HK-2 (cell line): ENCODE data around the gene GLI2.
A peak's percentile ranks its signal among the peaks of the same experiment; 100 is the strongest.

Experiments
- DNase-seq: peaks from one replicate; pipeline ENCODE4 v3.0.0-alpha.2; 2018; ENCODE audit not compliant: unreplicated experiment

The GLI2 gene

DNA sequence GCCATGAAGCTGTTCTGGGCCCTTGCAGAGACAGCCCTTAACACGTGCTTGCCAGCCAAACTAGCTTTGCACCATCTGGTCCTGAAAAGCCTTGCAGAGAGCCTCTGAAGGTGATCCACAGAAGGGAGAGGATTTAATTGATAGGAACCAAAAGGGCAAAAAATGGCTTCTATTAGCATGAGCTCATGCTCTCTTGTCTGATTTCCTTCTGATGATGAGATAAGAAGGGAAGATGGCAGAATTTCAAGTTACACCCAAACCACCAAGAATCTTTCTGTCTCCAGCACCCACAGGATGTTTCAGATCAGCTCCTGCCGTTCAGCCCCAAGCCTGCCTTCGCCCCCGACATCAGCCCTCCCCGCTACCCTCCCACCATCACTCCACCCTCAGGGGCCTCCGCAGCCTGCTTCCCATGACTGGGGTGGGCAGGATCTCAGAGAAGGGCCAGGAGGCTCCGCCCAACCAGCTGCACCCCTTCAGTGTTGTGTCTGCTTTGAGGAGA, 23.4 kb upstream of the GLI2 start:
- no peak for DNase-seq

DNA sequence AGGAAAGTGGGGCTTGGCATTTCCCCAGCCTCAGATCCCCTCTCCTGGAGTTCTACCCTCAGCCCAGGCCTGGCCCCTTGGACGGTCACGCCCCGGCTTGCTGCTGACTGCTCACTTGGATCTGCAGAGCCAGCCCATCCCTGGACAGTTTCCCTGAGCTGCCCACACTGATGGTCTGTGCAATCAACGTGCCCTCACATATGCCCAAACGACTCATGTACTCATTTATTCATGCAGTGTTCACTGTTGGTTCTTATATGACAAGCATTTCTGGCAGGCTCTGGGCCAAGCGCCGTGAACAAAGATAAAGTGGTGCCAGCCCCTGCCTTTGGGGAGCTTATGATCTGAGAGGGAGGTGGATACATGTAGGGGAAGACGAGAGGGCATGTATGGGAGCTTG, 20.3 kb upstream of the GLI2 start:
- DNase-seq, result no peak

DNA sequence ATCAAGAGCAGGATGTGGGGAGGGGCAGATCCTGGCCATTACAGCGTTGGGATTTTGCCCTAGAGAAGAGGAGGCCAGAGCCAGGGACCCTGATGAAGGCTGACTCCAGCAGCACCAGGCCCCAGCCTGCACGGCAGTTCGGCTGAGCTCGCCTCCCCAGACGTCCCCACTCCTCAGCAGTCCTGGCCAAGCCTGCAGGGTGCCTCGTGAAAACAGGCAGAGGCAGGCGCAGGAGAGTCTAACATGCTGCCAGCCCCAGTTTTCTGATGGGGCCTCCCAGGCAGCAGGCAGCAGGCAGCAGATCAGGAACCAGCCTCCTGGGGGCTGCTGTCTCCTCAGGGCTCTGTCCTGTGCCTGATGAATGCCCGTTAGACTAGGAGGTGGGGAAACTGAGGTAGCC, 19.7 kb upstream of the GLI2 start:
- no peak for DNase-seq

DNA sequence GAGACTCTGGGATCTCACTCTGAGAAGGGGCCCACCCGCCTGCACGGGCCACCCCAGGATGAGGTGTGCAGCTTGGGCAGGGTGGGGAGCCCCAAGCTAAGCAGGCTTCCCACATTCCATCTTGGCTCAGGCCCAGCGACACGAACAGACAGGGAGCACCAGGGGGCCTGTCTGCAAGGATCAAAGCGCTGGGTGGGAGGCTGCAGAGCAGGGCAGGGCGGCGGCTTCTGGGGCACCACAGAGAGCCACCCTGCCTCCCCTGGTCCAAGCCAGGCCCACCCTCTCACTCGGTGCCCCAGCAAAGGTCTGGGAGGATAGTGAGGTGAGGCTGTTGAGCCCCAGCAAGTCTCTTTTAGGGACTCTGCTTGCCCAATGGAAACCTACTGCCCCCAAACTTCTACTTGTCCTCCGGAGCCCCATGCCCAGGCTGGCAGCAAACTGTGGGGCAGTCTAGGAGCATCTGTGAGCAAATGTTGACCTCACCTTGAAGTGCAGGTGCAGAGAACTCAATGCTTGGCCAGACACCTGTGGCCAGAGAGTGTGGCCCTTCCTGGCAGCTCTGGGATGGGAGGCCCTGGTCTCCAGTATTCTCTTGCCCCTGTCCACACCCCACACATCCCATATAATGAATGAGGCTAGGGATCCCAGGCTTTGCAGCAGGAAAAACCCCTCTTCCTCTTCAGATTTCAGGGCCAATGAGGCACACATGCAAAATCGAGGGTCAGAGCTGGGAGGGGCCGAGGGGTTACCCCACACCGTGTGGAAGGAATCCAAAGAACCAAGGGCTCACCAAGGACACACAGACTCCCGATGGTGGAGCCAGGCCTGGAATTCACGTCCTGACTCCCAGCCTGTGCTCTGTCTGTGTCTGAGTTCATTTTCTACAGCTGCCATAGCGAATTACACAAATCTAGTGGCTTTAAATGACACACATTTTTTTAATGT, 18.8 kb upstream of the GLI2 start:
- no peak for DNase-seq

DNA sequence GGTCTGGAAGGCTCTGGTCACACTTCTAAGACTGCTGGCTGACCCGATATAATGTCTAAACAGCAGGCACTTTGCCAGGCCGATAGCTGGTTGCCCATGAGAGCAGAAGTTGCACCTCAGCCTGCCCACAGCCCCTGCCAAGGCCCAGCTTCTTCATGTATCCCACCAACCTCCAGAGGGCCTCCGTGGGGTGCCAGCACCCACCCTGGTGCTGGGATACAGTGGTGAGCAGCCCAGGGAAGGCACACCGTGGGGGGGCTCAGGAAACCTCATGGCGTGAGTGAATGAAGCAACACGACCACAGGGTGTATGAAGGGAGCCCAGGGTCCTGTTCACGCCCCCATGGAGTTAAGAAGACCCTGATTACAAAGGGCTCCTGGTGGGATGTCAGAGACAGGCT, 16.2 kb upstream of the GLI2 start:
- no peak for DNase-seq

DNA sequence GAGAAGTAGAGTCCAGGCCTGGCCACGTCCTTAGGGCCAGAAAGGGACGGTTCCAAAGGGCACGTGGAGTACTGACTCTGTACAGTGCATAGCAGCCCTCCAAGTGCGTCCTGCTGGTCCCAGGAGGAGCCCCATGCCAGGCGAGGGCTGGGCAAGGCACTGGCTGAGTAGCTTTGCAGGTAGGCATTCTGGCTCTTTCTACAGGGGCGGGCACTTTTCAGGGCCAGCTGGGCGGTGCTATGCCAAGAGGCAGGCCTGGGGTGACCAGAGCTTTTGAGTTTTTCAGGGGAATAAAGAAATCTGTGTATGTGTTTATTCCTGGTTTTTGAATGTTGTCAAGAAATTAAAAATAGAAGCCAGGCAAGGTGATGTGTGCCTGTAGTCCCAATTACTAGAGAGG, 15.4 kb upstream of the GLI2 start:
- DNase-seq, result no peak

DNA sequence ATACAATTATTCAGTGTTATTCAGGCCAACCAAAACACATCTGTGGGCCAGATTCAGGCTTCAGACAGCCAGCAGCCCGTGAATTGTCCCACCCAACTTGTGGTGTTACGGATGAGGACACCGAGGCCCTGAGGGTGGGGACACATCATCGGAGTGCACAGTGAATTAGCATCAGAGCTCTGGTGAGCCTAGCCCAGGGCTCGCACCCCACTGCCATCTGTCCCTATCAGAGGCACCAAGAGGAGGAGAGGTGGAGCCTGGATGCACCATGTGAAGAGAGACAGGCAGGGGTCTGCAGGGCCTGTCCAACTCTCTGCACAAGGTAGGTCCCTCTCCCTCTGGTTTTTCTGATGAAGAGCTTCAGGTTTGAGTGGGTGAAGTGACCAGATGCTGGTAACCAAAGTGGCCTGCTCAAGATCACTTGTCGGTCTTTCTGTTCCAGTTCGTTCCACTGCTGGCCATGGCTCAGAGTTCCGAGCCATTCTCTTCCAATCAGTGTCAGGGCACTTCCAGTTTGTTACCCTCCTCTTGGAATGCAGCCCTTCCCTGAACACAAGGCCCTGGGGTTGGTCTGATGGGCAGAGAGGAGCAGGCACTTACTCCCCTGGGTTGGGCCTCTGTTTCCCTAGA, 14.8 kb upstream of the GLI2 start:
- DNase-seq, result no peak

DNA sequence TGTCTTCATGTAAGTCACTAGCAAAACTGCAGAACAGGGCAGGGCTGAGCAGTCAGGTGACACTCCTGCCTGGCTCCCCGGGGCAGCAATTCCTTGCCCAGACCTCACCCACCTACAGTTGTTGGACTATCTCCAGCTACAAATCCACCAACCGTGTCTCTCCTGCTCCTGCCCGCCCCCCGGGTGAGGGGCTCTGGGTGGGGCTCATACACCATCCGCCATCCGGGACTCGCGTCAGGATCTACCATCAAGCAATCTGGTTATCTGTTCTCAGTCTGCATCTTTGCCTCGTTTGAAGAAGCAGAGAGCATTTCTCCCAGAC, 13.5 kb upstream of the GLI2 start:
- no peak for DNase-seq

DNA sequence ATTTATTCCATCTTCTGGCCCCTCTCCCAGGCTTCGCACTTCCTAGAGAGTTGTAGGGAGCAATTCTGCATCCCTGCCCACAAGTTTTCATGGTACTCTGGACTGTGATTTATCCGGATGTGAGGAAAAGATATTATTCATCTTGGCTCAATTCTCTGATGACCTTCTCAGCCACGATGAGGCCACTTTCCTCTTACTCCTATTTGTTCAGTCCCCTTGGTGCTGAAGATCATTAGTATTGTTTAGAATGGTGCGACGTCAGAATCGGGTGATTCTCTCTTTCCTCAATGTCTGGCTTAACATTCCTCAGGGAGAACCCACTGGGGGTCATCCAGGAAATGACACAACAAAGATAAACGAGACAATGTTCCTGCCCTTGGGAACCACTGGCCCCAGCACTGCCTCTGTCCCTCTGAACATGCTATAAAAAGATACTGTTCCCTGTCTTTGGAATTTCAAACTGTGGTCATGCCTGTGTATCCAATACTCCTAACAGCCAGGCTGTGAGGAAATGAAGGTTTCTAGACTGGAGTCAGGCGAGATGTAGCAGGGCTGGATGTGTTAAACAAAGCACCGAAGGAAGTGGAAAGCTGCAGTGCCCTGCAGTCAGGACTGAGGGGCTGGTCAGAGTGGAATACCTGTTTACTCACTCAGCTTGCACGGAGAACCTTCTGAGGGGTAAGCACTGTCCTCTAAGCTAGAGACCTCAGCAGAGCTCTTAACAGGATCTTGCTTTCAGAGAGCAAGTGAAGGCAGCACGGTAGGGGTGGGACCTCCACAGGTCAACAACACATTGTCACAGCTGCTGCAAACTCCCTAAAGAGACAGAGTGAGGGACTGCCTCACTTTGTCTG, 12.9 kb upstream of the GLI2 start:
- DNase-seq, result no peak

DNA sequence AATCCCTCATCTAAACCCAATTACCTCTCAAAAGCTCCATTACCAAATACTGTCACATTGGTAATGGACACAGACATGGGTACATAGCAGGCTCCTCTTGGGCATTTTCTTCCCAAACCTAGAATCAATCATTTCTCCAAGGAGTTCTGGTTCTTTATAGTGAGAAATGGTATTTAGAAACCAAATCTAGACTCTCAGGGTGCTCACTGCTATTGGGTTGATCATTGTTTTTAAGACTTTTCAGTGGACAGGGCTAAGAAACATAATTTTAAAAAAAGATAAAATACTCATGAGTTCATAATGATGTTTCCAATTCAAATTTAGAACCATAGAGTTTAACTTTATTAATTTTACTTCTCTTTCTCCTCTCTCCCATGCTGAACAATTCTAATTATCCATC, 9.4 kb upstream of the GLI2 start:
- DNase-seq, result no peak

DNA sequence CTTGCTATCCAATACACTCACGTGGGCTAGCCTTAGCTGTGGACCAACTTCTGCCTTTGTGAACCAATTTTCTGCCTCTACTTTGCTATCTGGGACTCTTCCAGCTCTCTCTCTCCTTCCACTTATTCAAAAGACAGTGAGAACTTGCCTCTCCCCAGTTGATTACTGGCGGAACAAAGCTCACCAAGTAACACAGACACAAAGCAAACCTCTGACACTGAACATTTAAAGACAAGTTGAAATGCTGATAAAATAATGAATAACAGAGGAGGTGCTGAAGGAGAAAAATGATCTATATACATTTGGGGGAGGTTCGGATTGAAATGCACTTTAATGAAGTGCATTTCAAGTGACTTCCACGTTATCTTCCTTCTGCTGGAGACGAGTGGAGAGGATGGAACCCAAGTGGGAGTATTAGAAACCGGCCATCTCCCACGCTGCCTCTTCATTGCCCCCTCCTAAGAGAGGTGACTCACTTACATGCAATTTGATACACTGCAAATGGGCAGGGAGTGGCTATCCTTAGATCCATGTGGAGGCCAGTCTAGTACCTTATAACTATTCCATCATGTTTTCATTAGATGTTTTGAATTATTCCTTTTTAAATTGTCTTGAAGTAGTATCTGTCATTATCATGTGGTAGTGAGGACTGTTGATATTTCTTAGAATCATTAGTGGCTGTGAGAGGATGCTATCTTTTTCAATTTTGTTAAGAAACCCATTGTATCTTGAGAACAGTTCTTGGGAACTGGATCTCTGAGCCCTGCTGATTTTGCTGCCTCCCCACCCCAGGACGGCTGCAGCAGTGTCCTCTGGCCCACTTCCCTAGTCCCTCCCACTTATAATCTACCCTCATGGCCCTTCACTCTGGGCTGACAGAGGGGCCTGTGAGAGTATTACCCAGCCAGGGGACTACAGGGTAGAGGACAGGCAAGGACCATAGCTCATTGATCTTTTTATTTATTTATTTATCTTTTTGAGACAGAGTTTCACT, 6.0 kb upstream of the GLI2 start:
- DNase-seq, result no peak

DNA sequence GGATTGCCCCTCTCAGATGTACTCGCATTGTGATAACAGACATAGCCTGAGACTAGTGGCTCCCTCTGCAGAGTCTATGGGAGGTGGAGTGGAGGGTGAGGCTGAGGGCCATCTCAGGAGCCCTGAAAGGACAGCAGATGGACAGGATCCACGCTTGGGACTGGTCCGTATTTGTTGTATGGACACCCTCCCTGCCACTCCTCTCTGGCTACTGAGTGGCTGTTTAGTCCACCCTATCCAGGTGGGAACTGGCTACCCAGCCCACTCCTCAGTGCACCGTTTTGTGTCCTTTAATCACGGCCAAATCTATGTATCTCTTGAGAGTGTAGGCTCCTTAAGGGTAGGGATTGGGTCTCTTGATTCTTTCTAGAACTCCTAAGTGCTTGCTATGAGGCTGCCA, 4.5 kb upstream of the GLI2 start:
- no peak for DNase-seq

DNA sequence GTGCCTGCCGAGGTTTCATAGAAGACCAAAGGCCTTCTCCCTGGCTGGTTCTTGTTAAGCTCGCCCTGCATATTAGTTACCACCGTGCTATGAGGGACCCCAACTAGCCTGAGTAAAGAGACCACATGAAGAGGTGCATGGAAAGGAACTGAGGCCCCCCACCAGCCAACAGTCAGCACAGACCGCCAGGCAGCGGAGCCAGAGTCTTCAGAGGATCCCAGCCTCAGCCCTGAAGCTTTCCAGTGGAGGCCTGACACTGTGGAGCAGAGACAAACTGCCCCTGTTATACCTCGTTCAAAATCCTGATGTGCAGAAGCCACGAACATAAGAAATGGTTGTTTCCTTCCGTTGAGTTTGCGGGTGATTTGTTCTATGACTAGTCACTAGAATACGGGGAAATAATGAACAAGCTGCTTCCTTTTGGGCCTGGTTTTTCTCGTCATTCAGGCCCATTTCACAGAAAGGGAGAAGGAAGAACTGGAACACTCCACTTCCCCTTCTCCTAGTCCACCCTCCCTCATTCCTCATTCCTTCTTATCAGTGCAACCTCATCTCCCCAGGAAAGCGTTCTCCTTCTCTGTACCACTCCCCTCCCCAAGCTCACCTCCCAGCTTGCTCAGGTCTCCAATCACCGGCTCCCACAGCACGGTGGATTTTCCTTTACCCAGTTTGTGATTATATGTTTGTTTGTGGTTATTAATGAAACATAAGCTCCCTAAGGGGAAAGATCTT, 3.0 kb upstream of the GLI2 start:
- no peak for DNase-seq

DNA sequence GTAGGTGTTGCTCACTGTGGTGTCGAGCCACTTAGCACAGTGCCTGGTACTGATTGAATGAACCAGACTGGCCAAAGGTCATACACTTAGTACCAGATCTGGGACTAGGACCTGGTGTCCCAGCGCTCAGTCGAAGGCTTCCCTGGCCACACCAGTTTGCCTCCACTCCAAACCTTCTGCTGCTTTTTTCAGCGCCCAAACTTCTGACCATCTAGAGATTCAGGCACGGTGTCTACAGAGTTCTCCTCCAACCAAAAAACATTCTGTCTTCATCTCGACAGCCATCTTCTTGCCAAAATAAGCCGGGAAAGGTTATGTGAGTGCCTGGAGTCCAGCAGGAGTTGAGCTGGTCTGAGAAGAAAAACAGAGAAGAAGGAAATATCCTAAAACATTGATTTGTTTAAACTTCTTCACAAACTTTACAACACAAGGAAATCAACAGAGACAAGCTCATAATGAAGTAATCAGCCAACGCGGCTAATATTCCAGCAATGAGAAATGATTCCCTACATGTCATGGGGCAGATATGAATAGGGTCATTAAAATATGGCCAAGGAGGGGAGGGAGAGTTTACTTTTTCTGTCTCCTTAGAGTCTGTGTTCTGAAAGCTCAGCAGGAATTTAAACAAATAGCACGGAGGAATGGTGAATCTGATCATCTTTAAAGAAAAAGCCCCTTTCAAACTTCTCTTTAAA, 2.3 kb upstream of the GLI2 start:
- no peak for DNase-seq

DNA sequence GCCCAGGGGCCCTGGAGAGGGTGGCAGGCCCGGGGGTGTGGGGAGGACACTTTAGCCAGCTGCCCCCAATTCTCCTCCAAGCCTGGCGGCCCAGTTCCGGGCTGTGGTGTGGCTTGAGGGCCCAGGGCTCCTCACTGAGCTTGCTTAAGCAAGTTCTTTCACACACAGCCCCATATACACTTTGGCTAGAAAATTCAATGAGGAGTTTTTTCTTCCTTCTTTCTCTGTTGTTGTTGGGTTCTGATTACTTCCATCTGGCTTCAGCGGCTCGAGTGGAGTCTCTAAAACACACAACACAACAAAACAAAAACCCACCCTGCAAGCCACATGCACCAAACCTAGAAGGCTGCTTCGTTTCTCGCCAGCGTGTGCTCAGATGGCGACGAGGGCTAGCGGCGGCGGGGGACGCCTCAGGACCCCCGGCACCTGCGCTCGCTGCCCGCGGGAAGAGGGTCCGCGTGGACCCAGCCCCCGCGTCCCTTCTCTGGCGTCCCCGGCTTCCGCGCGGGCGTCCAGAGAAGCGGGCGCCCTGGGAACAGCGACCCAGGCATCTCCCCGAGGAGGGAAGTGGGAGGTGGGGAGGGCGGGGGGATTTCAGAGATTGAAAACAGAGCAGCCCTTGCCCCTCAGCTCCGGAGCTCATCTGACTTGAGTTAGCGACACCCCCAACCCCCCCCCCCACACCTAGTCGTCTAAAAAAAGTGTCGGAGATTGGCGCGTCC, 577 bp upstream of the GLI2 start:
- DNase-seq, result no peak

DNA sequence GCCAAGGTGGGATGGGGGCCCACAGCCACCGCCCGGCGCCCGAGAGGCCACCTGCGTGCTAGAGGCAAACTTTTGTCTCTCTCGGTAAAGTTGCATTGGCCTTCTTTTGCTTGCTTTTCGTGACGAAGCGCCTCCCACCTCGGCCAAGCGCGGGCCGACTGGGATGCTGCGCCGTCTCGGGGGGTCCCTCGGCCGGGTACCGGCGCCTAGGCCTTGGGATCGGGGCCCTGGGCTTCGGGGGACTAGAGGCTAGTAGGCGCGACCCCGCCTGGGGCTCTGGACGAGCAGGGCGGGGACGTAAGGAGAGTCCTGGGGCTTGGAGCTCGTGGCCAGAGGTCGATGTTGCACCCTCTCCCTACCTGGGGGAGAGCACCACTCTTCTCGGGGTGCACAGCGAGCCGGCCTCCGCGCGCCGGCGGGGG, 545 bp downstream of the GLI2 start:
- DNase-seq, result peak; percentile 54

DNA sequence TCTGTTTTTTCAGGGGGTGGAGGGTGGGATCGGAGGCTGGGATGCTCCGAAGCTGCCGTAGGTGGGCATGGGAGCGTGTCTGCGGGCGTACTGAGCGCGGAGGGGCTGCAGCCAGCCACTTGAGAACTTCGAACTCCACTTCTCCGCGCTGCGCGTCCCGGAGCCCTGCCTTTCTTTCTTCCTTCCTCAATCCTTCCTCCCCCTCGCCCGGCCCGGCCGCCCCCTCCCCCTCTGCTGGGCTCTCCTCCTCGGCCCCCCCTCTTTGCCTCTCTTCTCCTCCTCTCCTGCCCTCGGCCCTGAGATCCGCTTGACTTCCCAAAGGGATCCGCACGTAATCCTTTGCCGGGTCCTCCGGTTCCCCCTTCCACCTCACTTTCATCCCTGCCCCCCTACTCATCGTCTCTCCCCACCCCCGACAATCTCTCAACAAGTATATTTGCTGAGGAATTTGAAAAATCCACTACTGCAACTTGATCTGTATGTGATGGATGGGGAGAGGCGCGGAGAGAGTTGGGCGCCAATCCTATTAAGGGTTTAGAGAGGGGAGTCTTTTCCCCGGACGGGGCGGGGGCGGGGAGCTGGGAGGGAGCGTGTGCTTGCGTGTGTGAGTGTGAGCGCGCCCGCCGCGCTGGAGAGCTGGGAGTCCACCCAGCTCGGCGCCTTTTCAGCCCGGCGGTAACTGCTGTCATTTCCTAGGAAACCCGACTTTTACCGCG, 1.1 kb downstream of the GLI2 start:
- peak; percentile 76 for DNase-seq

DNA sequence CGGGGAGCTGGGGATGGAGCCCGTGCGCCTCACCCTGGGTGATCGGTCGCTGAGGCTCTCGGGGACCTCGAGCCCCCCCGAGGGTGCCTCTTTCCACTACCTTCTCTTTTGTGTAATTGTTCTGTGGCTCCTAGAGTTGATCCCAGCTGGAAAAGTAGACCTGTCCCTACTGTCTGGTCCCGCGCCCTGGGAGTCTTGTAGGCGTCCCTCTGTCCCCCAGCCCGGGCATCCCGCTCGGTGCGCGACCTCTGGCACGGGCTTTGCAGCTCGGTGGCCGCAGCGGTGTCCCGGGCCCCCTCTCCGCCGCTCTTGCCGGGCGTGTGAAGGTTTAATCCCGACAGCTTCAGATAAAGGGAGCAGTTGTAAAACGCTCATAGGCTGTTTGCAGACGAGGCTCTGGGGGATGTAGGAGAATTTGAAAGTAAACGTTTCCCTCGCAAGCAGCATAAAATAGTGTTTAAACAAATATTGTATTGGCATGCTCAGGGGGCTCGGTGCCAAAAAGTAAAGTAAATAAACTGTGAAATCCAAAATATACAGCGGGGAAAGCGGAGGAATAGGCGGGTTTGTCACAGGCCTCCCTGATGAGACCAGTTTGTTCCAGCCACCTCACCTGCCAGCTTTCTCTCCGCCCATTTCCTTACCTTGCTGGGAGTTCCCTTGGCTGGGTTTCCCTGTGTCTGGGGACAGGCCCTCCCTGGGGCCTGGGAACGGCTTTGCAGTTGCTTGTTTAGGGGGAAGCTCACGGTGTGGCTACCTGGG, 1.9 kb downstream of the GLI2 start:
- no peak for DNase-seq
